ENCODE results near the gene FLNB.
A peak's percentile ranks its signal among the peaks of the same experiment; 100 is the strongest.

FLNB gene

DNA sequence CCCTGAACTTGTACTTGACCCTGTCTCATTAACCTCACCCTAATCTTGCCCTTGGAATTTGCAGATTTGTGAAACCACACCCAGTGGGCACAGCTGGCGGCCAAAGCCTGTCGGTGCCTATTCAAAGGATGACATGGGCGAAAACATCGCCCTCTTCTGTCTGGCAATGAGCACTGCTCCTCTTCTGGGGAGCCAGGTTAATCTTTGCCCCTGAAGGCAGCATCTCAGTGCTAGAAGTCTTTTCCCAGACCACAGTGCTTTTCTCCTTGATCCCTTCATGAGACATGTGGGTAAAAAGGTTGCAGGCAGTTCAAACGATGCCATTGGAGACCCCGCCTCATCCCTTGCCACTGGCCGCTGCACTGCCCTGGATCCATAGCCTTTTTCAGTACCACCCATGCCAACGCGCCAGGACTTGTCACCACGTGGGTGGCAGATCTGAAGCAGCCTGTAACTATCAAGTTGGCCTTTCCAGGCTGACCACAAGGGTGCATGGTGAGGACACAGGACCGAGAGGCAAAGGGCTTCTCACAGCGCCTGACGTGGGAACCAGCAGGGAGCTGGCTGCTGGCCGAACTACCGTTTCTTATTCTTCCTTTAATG, 209.1 kb downstream of the FLNB start:
- peaks cover 6% of the 10 kb centered on the region for H3K27me3 ChIP-seq
- H3K9me3 ChIP-seq: no peaks in the 10 kb centered on the region
- TF ChIP-seq, protein P1, sequence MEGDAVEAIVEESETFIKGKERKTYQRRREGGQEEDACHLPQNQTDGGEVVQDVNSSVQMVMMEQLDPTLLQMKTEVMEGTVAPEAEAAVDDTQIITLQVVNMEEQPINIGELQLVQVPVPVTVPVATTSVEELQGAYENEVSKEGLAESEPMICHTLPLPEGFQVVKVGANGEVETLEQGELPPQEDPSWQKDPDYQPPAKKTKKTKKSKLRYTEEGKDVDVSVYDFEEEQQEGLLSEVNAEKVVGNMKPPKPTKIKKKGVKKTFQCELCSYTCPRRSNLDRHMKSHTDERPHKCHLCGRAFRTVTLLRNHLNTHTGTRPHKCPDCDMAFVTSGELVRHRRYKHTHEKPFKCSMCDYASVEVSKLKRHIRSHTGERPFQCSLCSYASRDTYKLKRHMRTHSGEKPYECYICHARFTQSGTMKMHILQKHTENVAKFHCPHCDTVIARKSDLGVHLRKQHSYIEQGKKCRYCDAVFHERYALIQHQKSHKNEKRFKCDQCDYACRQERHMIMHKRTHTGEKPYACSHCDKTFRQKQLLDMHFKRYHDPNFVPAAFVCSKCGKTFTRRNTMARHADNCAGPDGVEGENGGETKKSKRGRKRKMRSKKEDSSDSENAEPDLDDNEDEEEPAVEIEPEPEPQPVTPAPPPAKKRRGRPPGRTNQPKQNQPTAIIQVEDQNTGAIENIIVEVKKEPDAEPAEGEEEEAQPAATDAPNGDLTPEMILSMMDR (IDR thresholded peaks at IDR 0.05): peak; percentile 46
- no peak overlapping the region for H3K27ac ChIP-seq
- peaks cover 11 to 18% of the 10 kb centered on the region in 2 experiments for H3K4me1 ChIP-seq (ENCODE audit: control insufficient read depth in 1 of 2, insufficient read depth in 1 of 2, low read depth in 1 of 2, low read length in 1 of 2)
- no peaks in the 10 kb centered on the region for H3K36me3 ChIP-seq
- H3K4me3 ChIP-seq (ENCODE audit: low read depth in 1 of 2, low read length in 1 of 2): no peak overlapping the region

DNA sequence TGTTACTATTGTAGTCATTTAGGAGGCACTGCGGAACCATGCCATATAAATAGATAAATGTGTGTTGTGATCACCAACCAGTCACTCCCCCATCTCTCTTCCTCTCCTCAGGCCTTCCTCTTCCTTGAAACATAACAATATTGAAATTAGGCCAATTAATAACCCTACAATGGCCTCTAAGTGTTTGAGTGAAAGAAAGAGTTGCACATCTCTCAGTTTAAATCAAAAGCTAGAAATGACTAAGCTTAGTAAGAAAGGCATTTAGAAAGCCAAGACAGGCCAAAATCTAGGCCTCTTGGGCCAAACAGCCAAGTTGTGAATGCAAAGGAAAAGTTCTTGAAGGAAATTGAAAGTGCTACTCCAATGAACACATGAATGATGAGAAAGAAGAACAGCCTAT, 210.7 kb downstream of the FLNB start:
- TF ChIP-seq, protein P1 (IDR thresholded peaks at IDR 0.05): no peak
- Histone ChIP-seq H3K36me3 (no peaks in the 10 kb centered on the region), H3K27me3 (peaks cover 3% of the 10 kb centered on the region), H3K9me3 (no peaks in the 10 kb centered on the region), H3K4me3 (ENCODE audit: low read depth in 1 of 2, low read length in 1 of 2) (no peak overlapping the region), H3K4me1 (ENCODE audit: control insufficient read depth in 1 of 2, insufficient read depth in 1 of 2, low read depth in 1 of 2, low read length in 1 of 2) (peaks cover 11 to 18% of the 10 kb centered on the region in 2 experiments), H3K27ac (no peak overlapping the region)
